Measurements from ENCODE around the gene SLC39A5. TPM values are rescaled to one million over a fixed set of nuclear protein-coding genes. Genes with fewer than 3 reads are reported as not detected.

Gene SLC39A5
- total and polyA plus RNA-seq, 2 of the 13 experiments (the other 11 are each of a cell fraction or from before 2014, with no cell fraction given): 59.7 to 101 TPM

GRCh38 chr12:56189918-56190694 is 39.7 kb upstream of the SLC39A5 start (continued):
- TF ChIP-seq CEBPZ (IDR thresholded peaks at IDR 0.05; ENCODE audit: low read length) (no peak), ZNF256 (CRISPR knock-in tag; conservative IDR thresholded peaks at IDR 0.05) (peak; percentile 39; the same call in 1 of the 2 replicates), ZNF512 (CRISPR knock-in tag; IDR thresholded peaks at IDR 0.05) (0 out of 2 replicates have a peak, but pooled peaks have one; percentile 24), EZH2 (conservative IDR thresholded peaks at IDR 0.05; ENCODE audit: low read depth, low read length) (no peak), SIN3B (IDR thresholded peaks at IDR 0.05; ENCODE audit: low read length) (no peak), ZNF318 (CRISPR knock-in tag; IDR thresholded peaks at IDR 0.05) (no peak), MIER3 (CRISPR knock-in tag; IDR thresholded peaks at IDR 0.05; ENCODE audit: borderline replicate concordance) (peak; percentile 65; the same call in 1 of the 2 replicates), IRF1 (CRISPR knock-in tag; IDR thresholded peaks at IDR 0.05; ENCODE audit: low read depth) (peak; percentile 25; the same call in 1 of the 2 replicates), CHCHD3 (CRISPR knock-in tag; IDR thresholded peaks at IDR 0.05) (no peak), ZNF24 (IDR thresholded peaks at IDR 0.05) (peak; percentile 91), ZNF362 (CRISPR knock-in tag; IDR thresholded peaks at IDR 0.05; ENCODE audit: borderline replicate concordance) (peak; percentile 95)

Data from HepG2 (cell line).